ENCODE results near the gene ORAI2. TPM values are rescaled to one million over a fixed set of nuclear protein-coding genes. Genes with fewer than 3 reads are reported as not detected.
"Not testable (repeated sequence)": the region's sequence is repeated elsewhere in the genome, so short reads cannot be mapped to it uniquely, and the experiment has no call there.

The ORAI2 gene
- total RNA-seq, 6 experiments from 2014 or later, result 1.2 to 4.2 (median 2.6) TPM

- WGBS (ENCODE audit: insufficient coverage, low coverage, low lambda C conversion rate, missing lambda C conversion rate), result 0% methylated on average over 15 of the region's 72 CpGs
- H3K4me3 ChIP-seq, result peak within 1 kb of the TSS in 2 of 3 donors; percentile 50 to 57
These were observed 45.2 kb downstream of the ORAI2 start, which contains the start of gene POLR2J for GRCh38 chr7:102478314-102479208. Gene POLR2J, minus strand, starts transcription at chr7:102478922. Its CDS starts 62 bp downstream, at chr7:102478860.

DNA sequence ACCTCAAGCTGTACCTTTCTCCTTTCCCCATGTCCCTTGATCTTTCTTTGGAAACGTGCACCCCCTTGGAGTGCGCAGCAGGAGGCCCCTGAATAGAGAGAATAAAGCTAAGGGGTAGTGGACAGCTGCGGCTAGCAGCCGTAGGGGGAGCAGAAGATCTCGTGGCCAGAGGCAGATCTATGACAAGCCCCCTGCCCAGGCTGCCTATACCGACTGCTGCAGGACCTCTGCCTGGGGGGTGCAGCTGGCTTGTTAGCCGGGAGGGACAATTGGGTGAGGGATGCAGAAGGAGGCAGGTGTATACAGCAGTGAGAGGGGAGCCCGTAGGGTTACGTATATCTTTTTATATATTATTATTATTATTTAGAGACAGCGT is 45.8 kb downstream of the ORAI2 start:
- intact Hi-C loops (cut with DNase I); H3K36me3 ChIP-seq; H3K27ac ChIP-seq; H3K4me3 ChIP-seq; H3K4me1 ChIP-seq; H3K9me3 ChIP-seq; H3K27me3 ChIP-seq; ATAC-seq: not testable (repeated sequence)
- WGBS (ENCODE audit: insufficient coverage, low coverage, low lambda C conversion rate, missing lambda C conversion rate), result no CpG with 5 or more reads among the region's 10 CpGs
- DNase-seq, result peak in 1 of 3 donors; percentile 23

More at GRCh38 chr7:102478314-102479208, 45.2 kb downstream of the ORAI2 start, which contains the start of gene POLR2J:
- H3K4me1 ChIP-seq; H3K27ac ChIP-seq; H3K36me3 ChIP-seq; H3K27me3 ChIP-seq; intact Hi-C loops (cut with DNase I); H3K9me3 ChIP-seq: not testable (repeated sequence)
- DNase-seq, result peak; percentile 87 to 93 (median 90)
- TF ChIP-seq, protein P1, sequence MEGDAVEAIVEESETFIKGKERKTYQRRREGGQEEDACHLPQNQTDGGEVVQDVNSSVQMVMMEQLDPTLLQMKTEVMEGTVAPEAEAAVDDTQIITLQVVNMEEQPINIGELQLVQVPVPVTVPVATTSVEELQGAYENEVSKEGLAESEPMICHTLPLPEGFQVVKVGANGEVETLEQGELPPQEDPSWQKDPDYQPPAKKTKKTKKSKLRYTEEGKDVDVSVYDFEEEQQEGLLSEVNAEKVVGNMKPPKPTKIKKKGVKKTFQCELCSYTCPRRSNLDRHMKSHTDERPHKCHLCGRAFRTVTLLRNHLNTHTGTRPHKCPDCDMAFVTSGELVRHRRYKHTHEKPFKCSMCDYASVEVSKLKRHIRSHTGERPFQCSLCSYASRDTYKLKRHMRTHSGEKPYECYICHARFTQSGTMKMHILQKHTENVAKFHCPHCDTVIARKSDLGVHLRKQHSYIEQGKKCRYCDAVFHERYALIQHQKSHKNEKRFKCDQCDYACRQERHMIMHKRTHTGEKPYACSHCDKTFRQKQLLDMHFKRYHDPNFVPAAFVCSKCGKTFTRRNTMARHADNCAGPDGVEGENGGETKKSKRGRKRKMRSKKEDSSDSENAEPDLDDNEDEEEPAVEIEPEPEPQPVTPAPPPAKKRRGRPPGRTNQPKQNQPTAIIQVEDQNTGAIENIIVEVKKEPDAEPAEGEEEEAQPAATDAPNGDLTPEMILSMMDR (IDR thresholded peaks at IDR 0.05), result peak; percentile 41 to 59 (median 50)
- TF ChIP-seq POLR2A (IDR thresholded peaks at IDR 0.05), result peak; percentile 34
- peak; percentile 89 to 93 (median 92) for ATAC-seq

DNA sequence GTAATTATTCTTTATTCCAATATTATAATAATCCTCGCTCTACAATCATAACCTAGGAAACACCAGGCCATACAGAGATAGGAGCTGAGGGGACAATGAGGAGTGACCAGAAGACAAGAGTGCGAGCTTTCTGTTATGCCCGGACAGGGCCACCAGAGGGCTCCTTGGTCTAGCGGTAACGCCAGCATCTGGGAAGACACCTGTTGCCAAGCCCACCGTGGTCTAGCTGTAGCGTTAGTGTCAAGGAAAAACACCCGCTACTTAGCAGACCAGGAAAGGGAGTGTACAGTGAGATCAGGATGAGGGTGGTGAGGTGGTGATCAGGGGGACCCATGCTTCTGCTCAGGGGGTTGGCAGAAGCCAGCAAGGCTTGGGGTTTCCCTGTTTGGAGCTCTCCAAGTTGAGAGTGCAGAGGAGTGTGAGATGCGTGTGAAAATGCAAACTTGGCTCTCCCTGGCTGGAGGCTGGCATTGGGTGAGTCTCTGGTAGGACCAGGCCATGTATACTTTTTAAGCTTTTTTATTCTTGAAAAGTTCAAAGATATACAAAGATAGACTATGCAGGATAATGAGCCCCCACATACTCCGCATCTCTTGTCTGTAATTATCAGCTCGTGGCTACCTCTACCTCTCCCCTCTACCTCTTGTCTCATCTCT is 46.7 kb downstream of the ORAI2 start:
- H3K9me3 ChIP-seq; H3K27ac ChIP-seq; H3K27me3 ChIP-seq; intact Hi-C loops (cut with DNase I); H3K4me3 ChIP-seq; H3K4me1 ChIP-seq; H3K36me3 ChIP-seq: not testable (repeated sequence)
- WGBS (ENCODE audit: insufficient coverage, low coverage, low lambda C conversion rate, missing lambda C conversion rate), result 3% methylated on average over 5 of the region's 11 CpGs
- ATAC-seq (peak in 2 of 4 donors; percentile 9 to 21), DNase-seq (peak; percentile 37 to 57 (median 55))
- TF ChIP-seq, protein P1 (IDR thresholded peaks at IDR 0.05), result peak; percentile 14 to 47 (median 42)

- H3K36me3 ChIP-seq; H3K27me3 ChIP-seq; H3K4me3 ChIP-seq; H3K4me1 ChIP-seq; H3K27ac ChIP-seq; H3K9me3 ChIP-seq; ATAC-seq; intact Hi-C loops (cut with DNase I): not testable (repeated sequence)
- no CpG with 5 or more reads among the region's 10 CpGs for WGBS (ENCODE audit: insufficient coverage, low coverage, low lambda C conversion rate, missing lambda C conversion rate)
- DNase-seq, result peak; percentile 2 to 11 (median 10)
These were observed 48.6 kb downstream of the ORAI2 start for GRCh38 chr7:102481962-102482361.

GRCh38 chr7:102484317-102484716 is 50.9 kb downstream of the ORAI2 start:
- H3K4me3 ChIP-seq; H3K27ac ChIP-seq; H3K9me3 ChIP-seq; ATAC-seq; H3K27me3 ChIP-seq; DNase-seq; intact Hi-C loops (cut with DNase I); H3K36me3 ChIP-seq; H3K4me1 ChIP-seq: not testable (repeated sequence)
- WGBS (ENCODE audit: insufficient coverage, low coverage, low lambda C conversion rate, missing lambda C conversion rate), result no CpG with 5 or more reads among the region's 5 CpGs

DNA sequence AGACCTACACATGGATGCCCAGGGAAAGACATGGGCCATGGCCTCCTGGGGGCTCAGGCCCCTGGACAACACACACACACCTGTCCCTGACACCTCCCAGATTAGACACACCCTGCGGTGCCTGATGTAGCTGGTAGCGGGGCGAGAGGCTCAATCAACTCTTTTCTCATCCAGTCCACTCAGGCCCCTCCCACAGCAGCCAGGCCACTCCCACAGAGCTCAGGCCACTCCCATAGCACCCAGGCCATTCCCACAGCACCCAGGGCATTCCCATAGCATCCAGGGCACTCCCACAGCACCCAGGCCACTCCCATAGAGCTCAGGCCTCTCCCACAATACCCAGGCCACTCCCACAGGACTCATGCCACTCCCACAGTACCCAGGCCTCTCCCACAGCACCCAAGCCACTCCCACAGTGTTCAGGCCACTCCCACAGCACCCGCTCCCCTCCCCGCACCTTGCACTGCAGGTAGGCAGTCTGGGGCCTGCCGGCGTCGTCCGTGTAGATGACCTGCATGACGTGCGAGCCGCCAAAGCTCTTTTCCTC is 57.2 kb downstream of the ORAI2 start:
- WGBS (ENCODE audit: insufficient coverage, low coverage, low lambda C conversion rate, missing lambda C conversion rate), result no CpG with 5 or more reads among the region's 12 CpGs
- intact Hi-C loops (cut with DNase I); H3K36me3 ChIP-seq; H3K4me3 ChIP-seq; H3K4me1 ChIP-seq; H3K9me3 ChIP-seq; H3K27me3 ChIP-seq; H3K27ac ChIP-seq: not testable (repeated sequence)
- ATAC-seq (peak; percentile 57 to 73 (median 65)), DNase-seq (peak; percentile 18 to 51 (median 49))

GRCh38 chr7:102493220-102493935 is 60.0 kb downstream of the ORAI2 start:
- no CpG with 5 or more reads among the region's 33 CpGs for WGBS (ENCODE audit: insufficient coverage, low coverage, low lambda C conversion rate, missing lambda C conversion rate)
- intact Hi-C loops (cut with DNase I); DNase-seq: not testable (repeated sequence)

DNA sequence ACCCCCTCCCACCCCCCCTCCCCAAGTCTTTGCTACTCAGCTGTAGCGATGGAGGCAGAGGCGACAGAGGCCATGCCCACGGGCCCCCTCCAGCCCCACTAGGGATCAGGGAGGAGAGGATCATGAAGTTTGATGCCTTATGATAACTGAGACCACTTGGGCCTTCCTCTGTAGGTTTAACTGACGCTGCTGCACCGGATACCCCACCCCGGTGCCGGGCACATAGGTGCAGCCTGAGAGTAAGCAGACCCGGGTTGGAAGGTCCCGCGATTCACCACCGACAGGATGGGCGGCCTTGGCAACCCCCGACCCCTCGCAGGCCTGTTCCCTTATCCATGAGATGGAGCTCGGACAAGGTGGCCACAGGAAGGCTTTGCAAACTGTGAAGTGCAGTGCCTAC is 60.7 kb downstream of the ORAI2 start:
- H3K4me3 ChIP-seq; H3K4me1 ChIP-seq; intact Hi-C loops (cut with DNase I); H3K27ac ChIP-seq; ATAC-seq; H3K36me3 ChIP-seq; H3K27me3 ChIP-seq; H3K9me3 ChIP-seq: not testable (repeated sequence)
- peak in 2 of 3 donors; percentile 10 to 29 for DNase-seq
- WGBS (ENCODE audit: insufficient coverage, low coverage, low lambda C conversion rate, missing lambda C conversion rate), result no CpG with 5 or more reads among the region's 15 CpGs

More at GRCh38 chr7:102493220-102493935, 60.0 kb downstream of the ORAI2 start:
- not testable (repeated sequence) for H3K4me1 ChIP-seq, H3K27ac ChIP-seq, H3K36me3 ChIP-seq, H3K4me3 ChIP-seq, H3K27me3 ChIP-seq, H3K9me3 ChIP-seq
- peak; percentile 69 to 74 (median 72) for ATAC-seq

Measured in right lobe of liver (tissue), 6 donors.